MG63 (cell line): Measurements from ENCODE around the gene RNPEP. TPM values are rescaled to one million over a fixed set of nuclear protein-coding genes. Genes with fewer than 3 reads are reported as not detected.
"Not testable (repeated sequence)": the region's sequence is repeated elsewhere in the genome, so short reads cannot be mapped to it uniquely, and the experiment has no call there.

Experiments
- DNase-seq: peaks from one replicate; pipeline ENCODE4 v3.0.0-alpha.2; 2020
- H3K27me3 ChIP-seq: fragments of 250-450 bp; sonication (Bioruptor Pico); 2 replicates; pipeline ENCODE4 v1.5.1; 2020; ENCODE audit warnings: mild to moderate bottlenecking, moderate library complexity
- H3K36me3 ChIP-seq: fragments of 250-450 bp; sonication (Bioruptor Pico); 2 replicates; pipeline ENCODE4 v1.5.1; 2020; ENCODE audit warnings: mild to moderate bottlenecking, moderate library complexity
- H3K4me3 ChIP-seq: fragments of 250-450 bp; sonication (Bioruptor Pico); 2 replicates; pipeline ENCODE4 v1.5.1; 2020; ENCODE audit warnings: mild to moderate bottlenecking, moderate library complexity
- H3K9me3 ChIP-seq: fragments of 250-450 bp; sonication (Bioruptor Pico); 2 replicates; pipeline ENCODE4 v1.5.1; 2020; ENCODE audit warnings: mild to moderate bottlenecking, moderate library complexity
- total RNA-seq: library from RNA; depleted of rRNA; stranded (reverse); fragments of >200 nt; shearing (Covaris generic); gene quantifications from 2 replicates; pipeline ENCODE4 v1.2.3, GENCODE V29; 2014; ENCODE audit warnings: low replicate concordance

The RNPEP gene
- total RNA-seq, 1 experiment from 2014 or later = 135 TPM

- Histone ChIP-seq H3K9me3 (no peaks in the 10 kb centered on the region), H3K4me3 (no peak overlapping the region), H3K36me3 (no peaks in the 10 kb centered on the region), H3K27me3 (no peaks in the 10 kb centered on the region)
- no peak for DNase-seq
These were observed 33.8 kb downstream of the RNPEP start for GRCh38 chr1:202016022-202016810.

GRCh38 chr1:202016811-202017748, 34.6 kb downstream of the RNPEP start:
- H3K4me3 ChIP-seq = no peak overlapping the region
- H3K36me3 ChIP-seq = no peaks in the 10 kb centered on the region
- H3K27me3 ChIP-seq = no peaks in the 10 kb centered on the region
- DNase-seq = no peak
- H3K9me3 ChIP-seq = no peaks in the 10 kb centered on the region

GRCh38 chr1:202017749-202018467, 35.5 kb downstream of the RNPEP start:
- no peaks in the 10 kb centered on the region for H3K9me3 ChIP-seq
- H3K27me3 ChIP-seq = no peaks in the 10 kb centered on the region
- no peaks in the 10 kb centered on the region for H3K36me3 ChIP-seq
- no peak overlapping the region for H3K4me3 ChIP-seq
- DNase-seq = no peak

- no peak for DNase-seq
- no peaks in the 10 kb centered on the region for H3K9me3 ChIP-seq
- H3K27me3 ChIP-seq = no peaks in the 10 kb centered on the region
- no peaks in the 10 kb centered on the region; the same call in 1 of the 2 replicates for H3K36me3 ChIP-seq
- no peak overlapping the region for H3K4me3 ChIP-seq
These were observed 36.2 kb downstream of the RNPEP start for GRCh38 chr1:202018468-202019234.

- peak; percentile 43 for DNase-seq
- H3K4me3 ChIP-seq, H3K9me3 ChIP-seq, H3K27me3 ChIP-seq, H3K36me3 ChIP-seq: not testable (repeated sequence)
These were observed 36.7 kb downstream of the RNPEP start for GRCh38 chr1:202019235-202019558.

- H3K36me3 ChIP-seq = no peaks in the 10 kb centered on the region; the same call in 1 of the 2 replicates
- H3K27me3 ChIP-seq = no peaks in the 10 kb centered on the region
- no peak overlapping the region for H3K4me3 ChIP-seq
- H3K9me3 ChIP-seq = no peaks in the 10 kb centered on the region
- no peak for DNase-seq
These were observed 40.6 kb downstream of the RNPEP start for GRCh38 chr1:202023001-202023433.

GRCh38 chr1:202029171-202029665, 46.8 kb downstream of the RNPEP start:
- DNase-seq = no peak
- Histone ChIP-seq H3K4me3 (no peak overlapping the region), H3K9me3 (no peaks in the 10 kb centered on the region), H3K27me3 (no peaks in the 10 kb centered on the region), H3K36me3 (no peaks in the 10 kb centered on the region)

- H3K4me3 ChIP-seq = no peak overlapping the region
- H3K36me3 ChIP-seq = no peaks in the 10 kb centered on the region
- DNase-seq = no peak
- no peaks in the 10 kb centered on the region for H3K27me3 ChIP-seq
- H3K9me3 ChIP-seq = no peaks in the 10 kb centered on the region
These were observed 47.3 kb downstream of the RNPEP start for GRCh38 chr1:202029727-202030126.

GRCh38 chr1:202031796-202032195, 49.3 kb downstream of the RNPEP start:
- Histone ChIP-seq H3K9me3 (no peaks in the 10 kb centered on the region), H3K36me3 (no peaks in the 10 kb centered on the region), H3K27me3 (no peaks in the 10 kb centered on the region), H3K4me3 (no peak overlapping the region)
- no peak for DNase-seq

- no peaks in the 10 kb centered on the region for H3K36me3 ChIP-seq
- no peaks in the 10 kb centered on the region for H3K9me3 ChIP-seq
- no peak for DNase-seq
- H3K27me3 ChIP-seq = no peaks in the 10 kb centered on the region
- no peak overlapping the region for H3K4me3 ChIP-seq
These were observed 51.8 kb downstream of the RNPEP start for GRCh38 chr1:202034149-202034682.

GRCh38 chr1:202034683-202035462, 52.4 kb downstream of the RNPEP start:
- no peaks in the 10 kb centered on the region for H3K27me3 ChIP-seq
- no peaks in the 10 kb centered on the region for H3K9me3 ChIP-seq
- no peak overlapping the region for H3K4me3 ChIP-seq
- H3K36me3 ChIP-seq = no peaks in the 10 kb centered on the region
- peak; percentile 99 for DNase-seq

GRCh38 chr1:202036595-202037387, 54.3 kb downstream of the RNPEP start:
- no peak overlapping the region for H3K4me3 ChIP-seq
- H3K27me3 ChIP-seq = no peaks in the 10 kb centered on the region
- no peaks in the 10 kb centered on the region for H3K9me3 ChIP-seq
- H3K36me3 ChIP-seq = no peaks in the 10 kb centered on the region
- no peak for DNase-seq

GRCh38 chr1:202037706-202038296, 55.4 kb downstream of the RNPEP start:
- DNase-seq = no peak
- no peaks in the 10 kb centered on the region for H3K9me3 ChIP-seq
- H3K4me3 ChIP-seq = no peak overlapping the region
- H3K36me3 ChIP-seq = no peaks in the 10 kb centered on the region
- no peaks in the 10 kb centered on the region for H3K27me3 ChIP-seq

- DNase-seq = no peak
These were observed 56.4 kb downstream of the RNPEP start for GRCh38 chr1:202038688-202039346.

More at GRCh38 chr1:202038688-202039346, 56.4 kb downstream of the RNPEP start:
- Histone ChIP-seq H3K27me3 (no peaks in the 10 kb centered on the region), H3K36me3 (no peaks in the 10 kb centered on the region), H3K9me3 (no peaks in the 10 kb centered on the region), H3K4me3 (no peak overlapping the region)
